Adrenal gland (tissue), 5 donors: ENCODE data around the gene FSIP1.

ENCODE experiments used
- CTCF ChIP-seq, 6 experiments: fragments of 450-650 bp in 4 of 6; fragments of 200-600 bp in 2 of 6; sonication (generic) in 1 of 6; IDR thresholded peaks; 1 replicate in 5 of 6; 2 replicates in 1 of 6; pipeline versions ENCODE4 v1.5.1 to v1.8.0; 2016 to 2021; ENCODE audit warnings: antibody characterized with exemption in 6 of 6, mild to moderate bottlenecking in 2 of 6, moderate library complexity in 1 of 6
- POLR2A ChIP-seq, 2 donors: fragments of 450-650 bp; IDR thresholded peaks; one replicate each; pipeline ENCODE4 v1.6.1; 2017; ENCODE audit warnings: antibody characterized with exemption in 2 of 2, mild to moderate bottlenecking in 2 of 2, moderate library complexity in 1 of 2
- donor health status: DM: no; HTN: no; CAD: no.

- no peak for TF ChIP-seq CTCF (IDR thresholded peaks at IDR 0.05)
- TF ChIP-seq POLR2A (IDR thresholded peaks at IDR 0.05) = no peak
These were observed 38.1 kb downstream of the FSIP1 start for GRCh38 chr15:39744334-39745103.
